Embryonic facial prominence (tissue), 1 donor: ENCODE measurements around the gene CDKN2B-AS1.

Experiments used
- DNase-seq: peaks from one replicate; pipeline ENCODE4 v3.0.0-alpha.2; 2016; ENCODE audit errors: extremely low spot score

The CDKN2B-AS1 gene

DNA sequence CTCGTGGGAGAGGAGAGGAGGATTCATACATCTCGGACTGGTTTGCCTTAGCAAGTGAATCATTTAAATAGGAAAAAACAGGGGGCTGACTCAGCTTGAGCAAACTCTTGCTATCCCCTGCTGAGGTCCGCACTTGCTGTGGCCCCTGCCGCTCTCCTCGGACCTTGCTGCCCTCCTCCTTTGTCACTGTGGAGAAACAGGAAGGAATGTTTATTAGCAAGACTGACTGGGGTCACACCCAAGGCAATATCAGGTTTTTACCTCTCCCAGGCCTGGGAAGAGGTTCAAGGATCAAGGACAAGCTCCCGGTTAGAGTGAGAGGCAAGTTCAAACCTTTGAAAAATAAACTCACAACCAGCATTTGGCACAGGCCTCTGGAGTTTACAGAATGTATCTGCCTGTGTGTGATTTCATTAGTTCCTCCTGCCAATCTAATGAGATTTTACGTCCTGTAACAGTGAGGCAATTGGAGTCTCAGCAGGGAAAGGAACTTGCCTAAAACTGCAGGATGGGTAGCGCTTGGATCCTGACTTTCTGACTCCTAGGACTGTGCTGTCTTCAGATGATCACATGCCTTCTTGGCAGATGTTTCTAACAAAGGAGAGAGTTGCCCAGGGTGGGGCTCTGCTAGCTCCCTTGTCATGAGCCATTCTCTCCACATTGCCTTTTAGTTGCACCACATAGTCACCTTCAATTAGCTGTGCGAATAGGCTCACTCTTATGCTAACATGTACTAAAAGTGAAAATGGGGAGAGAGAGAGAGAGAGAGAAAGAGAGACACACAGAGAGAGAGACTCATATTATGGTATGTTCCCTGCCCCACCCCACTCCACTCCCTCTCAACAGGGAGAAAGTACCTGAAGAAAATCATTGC lies 123.2 kb downstream of the CDKN2B-AS1 start:
- DNase-seq: no peak

DNA sequence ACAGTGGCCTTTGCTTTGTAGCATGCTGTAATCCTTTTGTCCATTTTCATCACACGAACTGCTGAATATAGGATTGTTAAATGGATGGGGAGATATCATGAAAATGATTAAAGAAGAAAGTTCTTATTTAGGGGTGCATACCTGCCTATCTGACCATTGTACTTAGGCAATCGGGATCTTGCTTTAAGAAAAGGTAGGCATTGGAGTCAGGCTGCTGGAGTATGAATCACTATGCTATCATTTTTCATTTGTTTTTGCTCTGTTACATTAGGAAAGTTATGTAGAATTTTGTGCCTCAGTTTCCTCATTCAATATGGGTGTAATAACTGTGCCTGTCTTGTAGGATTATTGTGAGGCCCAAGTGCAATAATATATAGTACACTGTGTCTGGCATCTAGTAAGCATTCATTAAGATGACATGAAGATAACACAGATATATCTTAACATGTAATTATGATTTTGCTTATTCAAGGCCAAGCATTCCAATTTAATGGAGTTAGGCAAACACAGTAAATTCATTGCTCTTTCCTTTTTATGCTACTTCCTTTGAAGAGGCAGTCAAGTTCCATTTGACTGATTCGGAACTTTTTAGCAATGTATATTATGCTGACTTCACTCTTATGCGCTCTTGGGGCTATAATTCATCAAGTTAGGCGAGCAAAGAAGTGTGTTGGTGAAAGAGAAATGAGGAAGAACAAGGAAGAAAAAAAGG lies 124.4 kb downstream of the CDKN2B-AS1 start:
- no peak for DNase-seq

DNA sequence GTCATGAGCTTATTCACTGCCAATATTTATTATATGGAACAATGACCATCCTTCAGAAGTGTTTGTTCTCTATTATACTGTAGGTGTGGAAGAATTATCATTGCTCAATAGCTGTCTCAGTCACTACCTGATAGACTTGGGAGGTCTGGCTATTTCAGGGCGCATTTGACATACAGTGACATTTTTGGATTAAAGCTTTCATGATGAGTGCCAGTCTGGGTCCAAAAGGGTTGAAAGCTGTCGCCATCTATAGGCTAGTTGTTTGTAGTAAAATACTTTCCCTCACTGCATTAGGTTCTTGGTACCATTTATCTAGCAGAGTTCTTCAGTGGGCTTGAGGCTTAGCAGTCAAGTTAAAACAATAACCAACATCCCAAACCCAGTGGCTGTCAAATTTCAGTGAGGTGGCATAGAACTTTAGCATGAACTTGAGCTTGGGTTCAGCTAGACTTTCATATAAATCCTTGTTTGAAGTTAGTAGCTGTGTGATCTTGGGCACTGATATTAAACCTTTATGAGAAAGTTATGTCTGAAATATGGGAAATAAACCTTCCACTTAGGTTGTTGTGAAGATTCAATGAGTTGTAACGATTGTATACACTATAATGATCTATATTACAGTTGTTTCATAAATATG lies 125.0 kb downstream of the CDKN2B-AS1 start:
- no peak for DNase-seq

DNA sequence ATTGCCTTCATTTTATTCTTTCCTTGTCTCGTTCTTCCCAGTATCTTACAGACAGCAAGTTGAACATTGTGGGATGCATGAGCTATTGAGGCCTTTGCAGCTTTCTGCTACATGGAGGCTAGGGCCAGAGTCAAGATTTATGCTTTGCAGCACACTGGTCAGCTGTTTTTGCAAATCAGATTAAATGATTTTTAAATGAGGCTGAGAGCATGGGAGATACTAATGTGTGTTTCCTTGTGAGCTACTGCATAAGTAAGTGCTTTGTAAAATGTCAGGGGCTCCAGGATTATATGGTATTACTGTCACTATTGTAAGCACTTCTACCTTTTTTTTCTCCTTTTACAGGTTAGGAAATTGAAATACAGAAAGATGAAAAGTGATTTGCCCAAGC lies 125.6 kb downstream of the CDKN2B-AS1 start:
- no peak for DNase-seq

DNA sequence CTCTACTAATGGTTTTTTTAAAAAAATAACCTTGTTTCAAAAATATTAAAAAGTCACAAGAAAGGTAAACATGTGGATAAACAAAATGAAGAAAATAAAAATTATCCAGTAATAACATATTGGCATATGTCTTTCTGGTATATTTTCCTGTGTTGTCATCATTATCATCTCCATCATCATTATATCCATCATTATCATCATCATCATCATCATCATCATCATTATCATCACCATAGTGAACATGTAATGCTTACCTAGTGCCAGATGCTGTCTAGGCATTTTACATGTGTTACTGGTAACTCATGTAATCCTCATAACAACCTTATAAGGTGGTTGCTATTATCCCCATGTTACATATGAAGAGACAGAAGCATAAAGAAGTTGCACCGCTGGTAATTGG lies 126.0 kb downstream of the CDKN2B-AS1 start:
- no peak for DNase-seq

DNA sequence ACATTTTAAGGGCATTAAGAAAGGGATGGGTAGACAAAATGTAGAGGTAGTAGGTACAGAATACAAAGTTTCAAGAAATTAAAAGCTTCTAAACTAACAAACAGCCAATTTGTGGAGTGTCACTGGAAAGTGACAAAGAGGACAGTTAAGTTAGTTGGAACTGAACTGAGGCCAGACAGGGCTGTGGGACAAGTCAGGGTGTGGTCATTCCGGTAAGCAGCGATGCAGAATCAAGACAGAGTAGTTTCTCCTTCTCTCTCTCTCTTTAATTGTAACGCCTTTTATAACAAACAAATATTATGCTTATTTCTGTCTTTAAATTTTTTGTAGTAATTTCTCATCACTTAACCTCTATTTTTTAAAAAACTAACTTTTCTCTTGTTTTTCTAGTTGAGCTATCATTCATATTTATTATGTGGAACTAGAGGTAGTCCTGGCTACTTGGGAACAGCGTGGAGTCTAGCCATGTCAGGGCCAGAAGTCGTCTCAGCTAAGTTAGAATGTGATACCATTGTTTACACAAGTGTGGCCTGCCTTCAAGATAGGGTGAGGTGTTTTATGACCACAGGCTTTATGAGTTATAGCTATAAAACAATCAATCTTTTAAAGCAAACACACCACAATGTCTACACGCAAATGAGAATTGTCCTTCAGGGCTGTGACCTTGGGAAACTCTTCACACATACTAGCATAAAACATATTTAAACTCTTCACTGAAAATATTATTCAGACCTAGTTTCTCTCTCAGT lies 129.8 kb downstream of the CDKN2B-AS1 start:
- no peak for DNase-seq

DNA sequence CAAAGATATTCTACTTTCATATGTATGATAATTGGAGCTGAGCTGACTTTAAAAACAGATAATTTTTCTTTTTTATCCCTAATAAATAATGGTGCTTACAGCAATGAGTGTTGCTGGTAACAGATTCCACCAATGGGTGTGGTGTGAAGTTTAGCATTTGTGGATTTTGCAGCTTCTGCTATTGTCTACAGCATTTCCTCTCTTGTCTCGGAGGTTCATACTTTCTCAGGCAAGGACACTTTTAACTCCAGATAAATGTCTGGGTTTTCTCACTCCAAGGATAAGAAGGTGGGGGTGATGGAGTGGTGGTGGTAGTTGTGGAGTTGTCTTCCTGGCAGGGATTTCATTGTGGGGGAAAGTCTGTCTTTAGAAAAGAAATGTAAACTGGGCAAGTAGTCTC lies 134.5 kb downstream of the CDKN2B-AS1 start:
- no peak for DNase-seq

DNA sequence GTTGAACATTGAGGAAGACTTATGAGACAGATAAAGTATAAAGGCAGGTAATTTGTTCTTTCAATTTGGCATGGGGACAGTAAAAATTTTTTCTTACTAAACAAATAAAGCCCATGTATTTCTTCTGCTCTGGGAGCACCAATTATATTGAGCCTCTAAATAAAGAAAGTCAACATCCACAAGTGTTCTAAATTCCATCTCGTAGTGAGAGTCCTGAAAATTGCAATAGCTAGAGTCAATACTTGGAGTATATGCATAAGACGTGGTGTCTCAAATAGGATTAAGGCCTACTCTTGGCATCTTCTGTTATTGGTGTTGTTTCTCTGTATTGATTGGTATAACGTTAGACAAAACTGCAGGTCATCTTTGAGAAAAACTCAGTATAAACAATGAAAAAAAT lies 135.0 kb downstream of the CDKN2B-AS1 start:
- DNase-seq: no peak

DNA sequence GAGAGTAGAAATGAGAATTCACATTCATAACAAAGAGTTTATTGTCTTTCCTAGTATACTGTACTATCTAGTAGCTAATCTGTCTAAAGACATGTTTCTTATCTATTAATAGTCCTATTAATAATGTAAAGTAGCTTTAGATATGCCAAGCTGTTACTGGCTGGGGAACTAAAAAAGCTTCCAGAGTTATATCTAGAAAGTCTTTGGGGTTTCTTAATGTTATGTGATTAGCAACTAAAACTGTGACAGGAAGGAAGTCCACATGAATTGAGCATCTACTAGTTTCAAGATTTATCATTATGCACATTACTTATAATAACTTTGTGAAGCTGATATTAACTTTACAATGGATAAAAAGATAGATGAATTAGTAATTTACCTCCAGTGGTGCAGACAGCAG lies 137.2 kb downstream of the CDKN2B-AS1 start:
- DNase-seq: no peak

DNA sequence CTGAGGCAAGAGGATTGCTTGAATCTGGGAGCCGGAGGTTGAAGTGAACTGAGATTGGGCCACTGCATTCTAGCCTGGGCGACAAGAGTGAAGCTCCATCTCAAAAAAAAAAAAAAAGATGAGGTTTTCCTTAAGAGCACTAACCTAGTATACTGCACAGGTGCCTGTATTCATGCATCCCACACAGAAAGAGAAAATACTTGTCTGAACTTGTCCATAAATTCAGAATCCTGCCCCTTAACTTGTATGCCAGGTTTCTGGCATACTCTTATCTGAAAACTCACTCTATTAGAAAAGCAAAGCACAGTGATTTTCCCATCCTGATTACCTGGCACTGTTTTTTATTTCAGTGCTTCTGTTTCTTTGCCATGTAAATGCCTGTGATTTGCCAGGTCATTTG lies 139.8 kb downstream of the CDKN2B-AS1 start:
- DNase-seq: no peak

DNA sequence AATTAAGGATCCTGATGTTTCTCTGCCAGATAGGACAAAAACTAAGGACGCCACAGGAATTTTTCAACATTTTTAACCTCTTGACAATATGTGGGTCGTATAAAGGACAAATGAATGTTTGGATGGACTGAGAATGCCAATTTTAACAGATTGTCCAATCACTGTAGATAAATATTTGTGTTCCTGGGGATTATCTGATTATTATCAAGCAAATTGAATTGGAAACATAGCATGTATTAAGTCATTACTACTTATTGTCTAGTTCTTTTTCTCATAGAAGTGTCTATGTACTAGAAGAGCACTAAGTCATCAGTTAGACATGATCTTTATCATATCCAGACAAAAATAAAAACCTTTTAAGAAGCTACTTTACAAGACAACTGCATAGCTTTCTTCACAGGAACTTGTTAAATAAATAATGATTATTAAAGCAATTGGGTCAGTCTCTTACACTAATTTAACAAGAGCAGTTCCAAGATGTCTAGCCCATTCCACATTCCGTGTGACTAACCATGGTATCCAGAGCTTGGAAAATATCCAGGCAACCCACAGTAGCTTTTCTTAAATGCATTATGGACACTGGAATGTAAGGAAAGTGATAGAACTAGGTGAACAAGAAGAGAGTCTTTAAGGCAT lies 142.0 kb downstream of the CDKN2B-AS1 start:
- DNase-seq: no peak

DNA sequence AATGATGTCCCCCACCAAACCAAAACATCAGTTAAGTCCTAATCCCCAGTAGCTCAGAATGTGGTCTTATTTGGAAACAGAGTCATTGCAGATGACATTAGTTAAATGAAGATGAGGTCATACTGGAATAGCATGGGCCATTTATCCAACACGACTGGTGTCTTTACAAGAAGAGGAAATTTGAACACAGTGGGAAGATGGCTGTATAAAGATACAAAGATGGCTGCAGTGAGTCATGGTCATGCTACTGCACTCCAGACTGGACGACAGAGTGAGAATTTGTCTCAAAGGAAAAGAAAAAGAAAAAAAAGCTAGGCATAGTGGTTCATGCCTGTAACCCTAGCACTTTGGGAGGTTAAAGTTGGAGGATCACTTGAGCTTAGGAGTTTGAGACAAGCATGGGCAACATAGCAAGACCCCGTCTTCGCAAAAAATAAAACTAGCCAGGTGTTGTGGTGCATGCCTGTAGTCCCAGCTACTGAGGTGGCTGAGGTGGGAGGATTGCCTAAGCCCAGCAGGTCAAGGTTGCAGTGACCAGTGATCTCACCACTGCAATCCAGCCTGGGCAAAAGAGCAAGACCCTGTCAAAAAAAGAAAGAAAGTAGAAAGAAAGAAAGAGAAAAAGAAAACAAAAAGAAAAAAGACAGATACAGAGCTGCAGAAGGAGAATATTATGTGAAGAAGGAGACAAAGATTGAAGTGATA lies 144.5 kb downstream of the CDKN2B-AS1 start:
- DNase-seq: no peak

DNA sequence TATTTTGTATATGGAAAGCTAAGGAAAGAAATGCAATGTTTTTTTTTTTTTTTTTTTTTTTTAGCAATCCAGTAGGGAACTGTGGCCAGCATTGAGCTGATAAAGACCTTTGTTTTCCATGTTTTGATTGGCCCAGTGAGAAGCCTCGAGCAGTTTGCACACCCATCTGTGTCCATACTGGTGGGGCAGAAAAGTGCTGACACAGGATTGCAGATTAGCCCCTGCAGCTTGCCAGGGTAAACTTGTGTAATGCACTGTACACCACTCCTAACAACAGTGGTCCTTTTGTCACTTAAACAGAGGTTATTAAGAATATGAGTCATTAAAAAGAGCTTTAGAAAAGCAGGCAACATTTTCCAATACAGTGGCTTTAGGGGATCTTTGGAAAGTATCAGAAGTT lies 147.3 kb downstream of the CDKN2B-AS1 start:
- DNase-seq: no peak

DNA sequence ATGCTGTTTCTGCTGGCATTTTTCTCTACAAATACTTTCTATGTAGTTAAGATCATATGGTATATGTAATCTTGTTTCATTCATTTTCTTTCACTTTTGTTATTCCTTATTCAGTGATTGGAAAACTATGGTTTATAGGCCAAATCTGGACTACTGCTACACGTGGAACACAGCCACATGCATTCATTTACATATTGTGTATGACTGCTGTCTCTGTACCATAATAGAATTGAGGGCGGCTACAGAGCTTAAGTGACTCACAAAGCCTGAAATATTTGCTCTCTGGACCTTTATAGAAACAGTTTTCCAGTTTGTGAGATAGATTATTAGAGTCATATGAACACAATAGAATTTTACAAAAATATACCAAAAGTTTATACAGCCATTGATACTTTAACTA lies 148.1 kb downstream of the CDKN2B-AS1 start:
- DNase-seq: no peak

DNA sequence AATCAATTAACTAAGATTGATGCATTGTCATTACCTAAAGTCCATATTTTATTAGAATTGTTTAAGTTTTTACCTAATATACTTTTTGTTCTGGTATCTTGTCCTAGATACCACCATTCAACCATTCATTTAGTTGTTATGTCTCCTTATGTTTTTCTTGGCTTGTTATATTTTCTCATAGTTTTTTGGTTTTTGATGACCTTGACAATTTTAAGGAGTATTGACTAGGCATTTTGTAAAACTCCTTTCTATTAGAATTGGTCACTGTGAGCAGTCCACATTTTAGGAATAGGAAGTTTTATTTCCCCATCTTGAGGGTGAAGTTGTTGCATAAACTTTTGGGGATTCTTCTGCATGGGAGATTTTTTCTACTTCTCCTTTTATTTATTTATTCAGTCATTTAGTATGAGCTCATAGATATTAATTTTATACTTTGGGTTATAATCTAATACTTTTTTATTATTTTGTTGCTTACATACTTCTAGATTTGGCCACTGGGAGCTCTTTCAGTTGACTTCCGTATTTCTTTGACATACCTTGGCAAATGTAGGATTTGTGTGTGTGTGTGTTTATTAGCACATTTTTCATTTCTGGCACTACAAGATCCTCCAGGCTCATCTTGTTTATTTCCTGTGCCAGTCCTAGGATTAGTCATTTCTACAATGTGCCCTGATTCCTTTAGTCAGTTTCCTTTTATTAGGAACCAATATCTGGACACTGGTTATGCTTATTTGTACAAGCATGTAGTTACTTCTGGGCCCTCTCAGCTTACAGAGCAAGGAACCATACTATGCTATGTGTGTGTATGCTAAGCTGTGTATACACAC lies 149.4 kb downstream of the CDKN2B-AS1 start:
- DNase-seq: no peak

DNA sequence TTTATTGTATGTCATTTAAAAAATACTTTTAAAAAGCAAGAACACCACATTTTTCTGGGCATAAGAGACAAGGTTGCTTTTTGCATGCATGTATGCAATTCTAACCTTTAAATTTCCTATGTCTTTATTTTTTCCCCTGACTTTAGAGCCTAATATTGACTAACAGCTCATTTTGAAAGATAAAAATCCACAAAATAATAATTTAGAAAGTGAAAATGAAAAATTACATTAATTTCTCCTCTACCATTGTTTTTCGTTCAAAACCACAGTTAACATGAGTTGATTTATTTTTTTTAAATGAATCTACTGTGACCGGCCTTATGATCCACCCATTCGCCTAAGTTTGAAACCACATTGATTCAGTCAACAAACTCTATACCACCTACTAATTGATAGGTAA lies 152.0 kb downstream of the CDKN2B-AS1 start:
- no peak for DNase-seq

DNA sequence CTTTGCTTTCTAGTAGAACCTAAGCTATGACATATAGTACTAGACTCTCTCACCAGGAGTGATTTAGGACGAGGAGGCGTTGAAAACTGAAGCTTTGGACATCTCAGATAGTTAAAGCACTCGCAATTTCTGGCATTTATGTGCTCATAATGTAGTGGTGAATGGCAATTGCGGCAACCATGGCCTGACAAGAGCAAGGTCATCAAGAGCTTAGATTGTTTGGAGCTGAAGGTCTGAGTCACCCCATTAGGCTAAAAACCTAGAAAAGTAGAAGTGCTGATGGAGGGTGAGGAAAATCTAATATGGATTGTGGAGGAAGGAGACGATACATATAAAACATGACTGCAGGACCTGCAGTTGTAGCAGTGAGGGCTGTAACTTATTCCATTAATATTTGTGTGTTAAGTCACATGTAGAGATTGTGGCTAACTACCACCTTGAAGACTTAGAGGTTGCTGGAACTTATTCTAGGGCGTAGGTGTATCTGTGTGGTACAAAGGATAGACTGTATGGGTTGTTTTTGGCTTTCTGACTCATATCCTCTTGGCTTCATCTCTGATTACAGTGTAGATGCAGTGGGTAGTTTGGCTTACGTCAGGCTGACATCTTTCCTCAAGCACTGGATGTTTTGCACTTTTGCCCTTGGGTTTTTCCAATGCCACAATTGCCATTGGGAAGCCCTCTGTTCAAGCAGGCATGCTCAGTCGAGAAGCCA lies 153.4 kb downstream of the CDKN2B-AS1 start:
- no peak for DNase-seq

DNA sequence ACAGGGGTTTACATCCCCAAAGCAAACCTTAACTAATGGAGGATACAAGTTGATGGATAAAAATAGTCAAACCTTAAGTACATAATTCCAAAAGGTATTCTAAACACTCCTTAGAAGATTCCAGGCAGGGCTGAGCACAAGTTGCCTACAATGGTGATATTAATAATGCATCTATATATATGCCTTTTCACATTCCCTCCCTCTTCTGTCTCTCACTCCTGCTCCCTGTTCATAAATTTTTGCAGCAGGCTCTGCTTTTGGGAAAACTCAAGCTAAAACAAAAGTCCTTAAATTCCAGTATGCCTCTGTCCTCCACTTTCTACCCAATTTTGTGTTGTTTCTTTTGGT lies 153.9 kb downstream of the CDKN2B-AS1 start:
- DNase-seq: no peak

DNA sequence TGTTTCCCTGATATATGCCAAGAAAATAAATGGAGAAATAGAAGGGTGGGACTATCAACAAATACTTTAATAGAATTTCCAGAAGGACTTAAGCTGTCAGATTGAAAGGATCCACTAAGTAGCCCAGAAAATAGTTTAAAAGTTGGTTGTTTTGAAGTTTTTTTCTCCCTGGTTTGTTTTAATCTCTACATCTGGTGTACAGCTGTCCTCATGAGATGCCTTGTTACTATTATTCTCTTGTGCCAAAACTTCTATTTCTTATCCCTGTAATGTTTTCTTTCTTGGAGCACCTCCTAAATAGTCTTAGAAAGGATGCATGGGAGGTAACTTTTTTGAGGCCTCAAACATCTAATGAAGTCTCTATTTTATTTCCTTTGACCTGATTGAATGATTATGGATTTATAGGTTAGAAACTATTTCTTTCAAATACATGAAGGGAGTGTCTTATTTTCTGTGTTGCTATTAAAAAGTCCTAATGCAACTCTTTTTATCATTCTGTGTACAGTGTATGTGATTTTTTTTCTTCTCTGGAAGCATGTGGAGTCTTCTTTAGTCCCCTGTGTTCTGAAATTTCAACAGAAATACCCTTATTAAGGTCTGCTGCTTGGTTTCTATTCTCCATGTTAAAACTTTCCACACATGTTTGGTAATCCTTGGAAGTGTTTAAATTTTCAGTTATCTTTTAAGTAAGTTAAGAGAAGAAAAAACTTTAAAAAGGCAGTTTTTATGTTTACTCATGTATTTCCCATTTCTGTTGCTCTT lies 154.5 kb downstream of the CDKN2B-AS1 start:
- DNase-seq: no peak
